GM10266 (cell line): ENCODE measurements around the gene LRRC14B.

ENCODE experiments used
- DNase-seq: peaks from one replicate; pipeline ENCODE4 v3.0.0; 2012; ENCODE audit errors: extremely low spot score
- TF ChIP-seq, protein P1 (sequence below): IDR thresholded peaks from 2 replicates; pipeline ENCODE4 v1.5.1; 2012; ENCODE audit warnings: mild to moderate bottlenecking, low read depth; ENCODE audit not compliant: control insufficient read depth, insufficient read depth; ENCODE audit errors: missing control alignments

The LRRC14B gene

DNA sequence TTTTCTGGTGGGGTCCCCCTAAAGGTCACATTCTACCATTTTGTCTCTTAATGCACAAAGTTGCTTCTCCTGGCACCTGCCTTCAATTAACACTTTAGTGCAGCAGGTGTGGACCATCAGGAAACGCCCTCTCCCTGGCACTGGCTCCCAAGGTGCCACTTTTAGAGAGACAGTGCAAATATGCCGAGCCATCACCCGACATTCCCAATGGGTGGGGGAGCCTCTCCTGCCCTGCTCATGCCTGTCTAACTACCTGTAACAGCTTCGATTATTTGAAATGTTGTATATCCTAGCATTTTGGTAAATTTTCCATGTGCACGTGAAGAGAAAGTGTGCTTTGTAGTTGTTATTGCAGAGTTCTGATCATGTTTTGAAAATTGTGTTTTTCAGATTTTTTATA is 13.2 kb upstream of the LRRC14B start:
- DNase-seq: no peak
- TF ChIP-seq, protein P1, sequence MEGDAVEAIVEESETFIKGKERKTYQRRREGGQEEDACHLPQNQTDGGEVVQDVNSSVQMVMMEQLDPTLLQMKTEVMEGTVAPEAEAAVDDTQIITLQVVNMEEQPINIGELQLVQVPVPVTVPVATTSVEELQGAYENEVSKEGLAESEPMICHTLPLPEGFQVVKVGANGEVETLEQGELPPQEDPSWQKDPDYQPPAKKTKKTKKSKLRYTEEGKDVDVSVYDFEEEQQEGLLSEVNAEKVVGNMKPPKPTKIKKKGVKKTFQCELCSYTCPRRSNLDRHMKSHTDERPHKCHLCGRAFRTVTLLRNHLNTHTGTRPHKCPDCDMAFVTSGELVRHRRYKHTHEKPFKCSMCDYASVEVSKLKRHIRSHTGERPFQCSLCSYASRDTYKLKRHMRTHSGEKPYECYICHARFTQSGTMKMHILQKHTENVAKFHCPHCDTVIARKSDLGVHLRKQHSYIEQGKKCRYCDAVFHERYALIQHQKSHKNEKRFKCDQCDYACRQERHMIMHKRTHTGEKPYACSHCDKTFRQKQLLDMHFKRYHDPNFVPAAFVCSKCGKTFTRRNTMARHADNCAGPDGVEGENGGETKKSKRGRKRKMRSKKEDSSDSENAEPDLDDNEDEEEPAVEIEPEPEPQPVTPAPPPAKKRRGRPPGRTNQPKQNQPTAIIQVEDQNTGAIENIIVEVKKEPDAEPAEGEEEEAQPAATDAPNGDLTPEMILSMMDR: no peak

DNA sequence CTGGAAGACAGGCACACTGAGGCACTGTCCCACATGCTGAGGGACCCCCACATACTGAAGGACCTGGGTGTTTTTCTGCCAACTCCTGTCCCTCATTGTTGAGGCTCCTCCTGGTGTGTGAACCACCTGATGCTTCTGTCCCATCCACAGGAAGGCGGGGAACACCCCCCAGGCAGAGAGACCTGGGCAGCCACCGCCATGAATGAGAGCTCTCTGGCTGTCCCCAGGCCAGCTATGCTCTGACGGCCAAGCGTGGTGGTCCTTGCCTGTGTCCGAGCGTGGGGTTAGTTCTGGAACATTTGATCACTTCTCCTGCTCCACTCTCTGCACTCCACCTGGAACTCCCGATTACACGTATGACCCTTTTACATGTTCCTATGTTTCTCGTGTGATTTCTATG is 11.9 kb upstream of the LRRC14B start:
- no peak for DNase-seq
- TF ChIP-seq, protein P1: no peak

DNA sequence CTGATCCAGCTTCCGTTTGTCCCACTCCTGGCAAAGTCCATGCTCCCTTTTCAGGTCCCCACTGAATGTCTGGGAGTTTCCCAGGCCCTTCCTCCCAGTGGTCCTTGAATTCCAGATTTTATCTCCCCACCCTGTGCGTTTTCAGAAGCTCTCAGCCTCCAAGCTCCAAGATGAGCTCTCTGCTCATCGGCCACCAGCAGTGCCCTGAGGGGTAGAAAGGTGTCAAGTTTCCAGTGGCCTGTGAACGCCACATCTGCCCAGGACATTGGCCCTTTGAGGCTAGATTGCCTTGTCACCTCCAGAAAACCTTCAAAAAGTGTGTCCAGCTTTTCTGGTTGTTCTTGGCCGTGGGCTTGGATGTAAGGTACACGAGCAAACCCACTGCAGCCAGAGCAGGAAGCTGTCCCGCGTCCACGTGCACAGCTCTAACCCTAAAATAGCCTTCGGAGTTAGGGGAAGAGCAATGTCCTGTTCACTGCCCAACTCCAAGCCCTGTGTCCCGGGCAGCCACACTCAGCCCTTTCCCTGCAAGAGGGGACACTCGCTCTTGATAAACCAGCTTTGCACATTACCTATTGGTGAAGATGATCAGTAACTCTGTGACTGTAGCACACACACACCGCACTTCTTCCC is 10.9 kb upstream of the LRRC14B start:
- TF ChIP-seq, protein P1: no peak
- DNase-seq: no peak

DNA sequence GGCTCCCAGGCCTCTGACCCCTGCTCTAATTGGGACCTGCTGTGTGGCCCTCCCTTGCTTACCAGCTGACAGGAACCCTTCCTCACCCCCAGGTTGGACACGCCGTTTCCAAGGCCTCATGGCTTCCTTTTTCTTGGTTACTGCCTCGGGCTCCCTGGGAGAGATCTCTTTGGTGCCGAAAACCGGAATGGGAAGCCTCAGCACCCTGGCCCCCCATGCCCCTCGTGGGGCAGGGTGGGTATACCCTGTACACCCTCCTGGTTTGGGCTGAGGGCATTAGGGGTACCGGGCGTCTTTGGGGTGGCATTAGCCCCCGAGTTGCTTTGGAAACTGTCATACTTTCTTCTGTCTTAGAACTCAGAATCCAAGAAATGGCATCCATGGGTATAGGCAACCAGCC is 10.1 kb upstream of the LRRC14B start:
- TF ChIP-seq, protein P1: no peak
- no peak for DNase-seq

DNA sequence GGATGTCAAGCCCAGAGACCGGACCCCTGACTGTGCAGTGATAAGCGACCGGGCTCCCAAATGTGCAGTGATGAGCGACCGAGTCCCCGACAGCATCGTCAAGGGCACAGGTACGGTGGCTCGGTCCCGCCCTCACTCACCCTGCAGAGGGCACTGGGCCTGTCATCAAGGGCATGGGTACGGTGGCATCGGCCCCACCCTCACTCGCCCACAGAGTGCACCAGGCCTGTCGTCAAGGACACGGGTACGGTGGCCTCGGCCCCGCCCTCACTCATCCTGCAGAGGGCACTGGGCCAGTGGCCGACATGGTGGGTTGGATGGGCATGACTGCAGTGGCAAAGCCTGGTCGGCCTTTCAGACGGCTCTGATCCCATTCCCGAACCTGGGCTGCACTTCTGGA is 9.7 kb upstream of the LRRC14B start:
- TF ChIP-seq, protein P1: no peak
- no peak for DNase-seq

DNA sequence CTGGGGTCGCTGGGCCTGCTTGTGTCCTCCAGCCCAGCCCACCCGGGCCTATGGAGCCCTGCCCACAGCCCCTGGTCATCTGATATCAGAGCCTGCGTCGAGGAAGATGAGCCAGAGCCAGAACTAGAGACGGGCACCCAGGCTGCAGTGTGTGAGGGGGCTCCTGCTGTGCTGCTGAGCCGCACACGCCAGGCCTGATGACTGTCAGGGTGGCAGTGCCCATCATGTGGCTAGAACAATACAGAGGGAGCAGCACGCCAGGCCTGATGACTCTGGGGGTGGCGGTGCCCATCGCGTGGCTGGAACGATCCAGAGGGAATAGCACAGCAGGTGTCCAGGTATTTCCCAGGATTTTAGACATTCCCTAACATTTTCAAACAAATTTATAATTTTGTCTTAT is 9.2 kb upstream of the LRRC14B start:
- TF ChIP-seq, protein P1: no peak
- no peak for DNase-seq

DNA sequence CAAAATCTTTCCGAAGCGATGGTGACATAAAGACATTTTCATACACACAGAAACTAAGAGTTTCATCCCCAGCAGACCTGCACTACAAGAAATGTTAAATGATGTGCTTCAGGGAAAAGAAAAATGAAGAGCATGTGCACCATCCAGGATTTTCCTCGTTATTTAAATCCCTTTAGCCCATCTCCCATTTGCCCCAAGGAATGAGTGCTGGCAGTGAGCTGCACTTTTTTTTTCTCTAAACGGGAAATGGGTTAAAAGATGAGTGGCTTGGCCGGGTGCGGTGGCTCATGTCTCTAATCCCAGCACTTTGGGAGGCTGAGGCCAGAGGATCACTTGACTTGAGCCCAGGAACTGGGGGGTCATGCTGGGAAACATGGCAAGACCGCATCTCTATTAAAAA is 6.8 kb upstream of the LRRC14B start:
- TF ChIP-seq, protein P1: no peak
- no peak for DNase-seq
